ENCODE results near the gene CCSER1. TPM values are rescaled to one million over a fixed set of nuclear protein-coding genes. Genes with fewer than 3 reads are reported as not detected.

CCSER1 gene
- total and polyA plus RNA-seq, 4 donors = 0.18 to 2.3 (median 1.2) TPM

DNA sequence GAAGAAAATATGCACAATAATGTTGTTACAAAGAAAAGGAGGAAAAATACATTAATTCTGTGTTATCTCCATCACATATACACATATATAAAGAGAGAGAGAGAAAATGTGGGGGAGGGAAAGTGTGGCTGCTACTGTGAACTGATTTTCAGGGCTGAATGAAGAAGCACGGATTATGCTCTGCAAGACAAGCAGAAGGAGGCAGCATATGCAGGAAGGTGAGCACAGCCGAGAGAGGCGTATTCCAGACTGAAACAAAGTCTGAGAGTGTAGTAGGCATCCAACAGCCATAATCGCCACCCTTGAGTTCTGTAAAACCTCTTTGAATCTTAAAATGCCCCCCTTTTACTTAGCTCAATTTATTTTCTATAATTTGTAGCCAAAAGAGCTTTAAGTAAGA lies 1094.8 kb downstream of the CCSER1 start:
- Histone ChIP-seq H3K36me3 (ENCODE audit: control insufficient read depth in 4 of 4, insufficient read depth in 3 of 4, low read depth in 1 of 4, low read length in 3 of 4) (no peaks in the 10 kb centered on the region), H3K9ac (ENCODE audit: low read depth in 1 of 2, low read length in 2 of 2) (no peak overlapping the region), H3K9me3 (ENCODE audit: control insufficient read depth in 4 of 4, low read length in 3 of 4) (no peaks in the 10 kb centered on the region), H3K4me1 (ENCODE audit: control insufficient read depth in 4 of 4, insufficient read depth in 4 of 4, low read length in 3 of 4) (no peaks in the 10 kb centered on the region), H3K4me3 (ENCODE audit: low read depth in 1 of 3, low read length in 3 of 3) (no peak overlapping the region), H3K27ac (ENCODE audit: low read depth in 1 of 2, low read length in 2 of 2) (no peak overlapping the region), H3K27me3 (ENCODE audit: control insufficient read depth in 4 of 4, insufficient read depth in 4 of 4, low read length in 3 of 4) (no peaks in the 10 kb centered on the region)
- TF ChIP-seq JUND (IDR thresholded peaks at IDR 0.05) (no peak), RAD21 (IDR thresholded peaks at IDR 0.05) (no peak), EGR1 (IDR thresholded peaks at IDR 0.05; ENCODE audit: low read depth in 2 of 2) (no peak), GABPA (IDR thresholded peaks at IDR 0.05 in 1 of 2, conservative IDR thresholded peaks at IDR 0.05 in 1 of 2) (no peak), HNF4A (conservative IDR thresholded peaks at IDR 0.05) (no peak), FOXA2 (IDR thresholded peaks at IDR 0.05) (no peak), HNF4G (IDR thresholded peaks at IDR 0.05) (no peak), FOXA1 (IDR thresholded peaks at IDR 0.05) (no peak), SP1 (IDR thresholded peaks at IDR 0.05) (no peak), TAF1 (conservative IDR thresholded peaks at IDR 0.05) (no peak), RXRA (IDR thresholded peaks at IDR 0.05) (no peak), NR2F2 (IDR thresholded peaks at IDR 0.05) (no peak)
- TF ChIP-seq, protein P1, sequence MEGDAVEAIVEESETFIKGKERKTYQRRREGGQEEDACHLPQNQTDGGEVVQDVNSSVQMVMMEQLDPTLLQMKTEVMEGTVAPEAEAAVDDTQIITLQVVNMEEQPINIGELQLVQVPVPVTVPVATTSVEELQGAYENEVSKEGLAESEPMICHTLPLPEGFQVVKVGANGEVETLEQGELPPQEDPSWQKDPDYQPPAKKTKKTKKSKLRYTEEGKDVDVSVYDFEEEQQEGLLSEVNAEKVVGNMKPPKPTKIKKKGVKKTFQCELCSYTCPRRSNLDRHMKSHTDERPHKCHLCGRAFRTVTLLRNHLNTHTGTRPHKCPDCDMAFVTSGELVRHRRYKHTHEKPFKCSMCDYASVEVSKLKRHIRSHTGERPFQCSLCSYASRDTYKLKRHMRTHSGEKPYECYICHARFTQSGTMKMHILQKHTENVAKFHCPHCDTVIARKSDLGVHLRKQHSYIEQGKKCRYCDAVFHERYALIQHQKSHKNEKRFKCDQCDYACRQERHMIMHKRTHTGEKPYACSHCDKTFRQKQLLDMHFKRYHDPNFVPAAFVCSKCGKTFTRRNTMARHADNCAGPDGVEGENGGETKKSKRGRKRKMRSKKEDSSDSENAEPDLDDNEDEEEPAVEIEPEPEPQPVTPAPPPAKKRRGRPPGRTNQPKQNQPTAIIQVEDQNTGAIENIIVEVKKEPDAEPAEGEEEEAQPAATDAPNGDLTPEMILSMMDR (IDR thresholded peaks at IDR 0.05; ENCODE audit: low read depth, low read length, missing input control) = no peak
- TF ChIP-seq, protein P2, sequence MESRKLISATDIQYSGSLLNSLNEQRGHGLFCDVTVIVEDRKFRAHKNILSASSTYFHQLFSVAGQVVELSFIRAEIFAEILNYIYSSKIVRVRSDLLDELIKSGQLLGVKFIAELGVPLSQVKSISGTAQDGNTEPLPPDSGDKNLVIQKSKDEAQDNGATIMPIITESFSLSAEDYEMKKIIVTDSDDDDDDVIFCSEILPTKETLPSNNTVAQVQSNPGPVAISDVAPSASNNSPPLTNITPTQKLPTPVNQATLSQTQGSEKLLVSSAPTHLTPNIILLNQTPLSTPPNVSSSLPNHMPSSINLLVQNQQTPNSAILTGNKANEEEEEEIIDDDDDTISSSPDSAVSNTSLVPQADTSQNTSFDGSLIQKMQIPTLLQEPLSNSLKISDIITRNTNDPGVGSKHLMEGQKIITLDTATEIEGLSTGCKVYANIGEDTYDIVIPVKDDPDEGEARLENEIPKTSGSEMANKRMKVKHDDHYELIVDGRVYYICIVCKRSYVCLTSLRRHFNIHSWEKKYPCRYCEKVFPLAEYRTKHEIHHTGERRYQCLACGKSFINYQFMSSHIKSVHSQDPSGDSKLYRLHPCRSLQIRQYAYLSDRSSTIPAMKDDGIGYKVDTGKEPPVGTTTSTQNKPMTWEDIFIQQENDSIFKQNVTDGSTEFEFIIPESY (IDR thresholded peaks at IDR 0.05) = no peak
- TF ChIP-seq, protein P3, sequence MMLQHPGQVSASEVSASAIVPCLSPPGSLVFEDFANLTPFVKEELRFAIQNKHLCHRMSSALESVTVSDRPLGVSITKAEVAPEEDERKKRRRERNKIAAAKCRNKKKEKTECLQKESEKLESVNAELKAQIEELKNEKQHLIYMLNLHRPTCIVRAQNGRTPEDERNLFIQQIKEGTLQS (IDR thresholded peaks at IDR 0.05) = no peak
- TF ChIP-seq, protein P4, sequence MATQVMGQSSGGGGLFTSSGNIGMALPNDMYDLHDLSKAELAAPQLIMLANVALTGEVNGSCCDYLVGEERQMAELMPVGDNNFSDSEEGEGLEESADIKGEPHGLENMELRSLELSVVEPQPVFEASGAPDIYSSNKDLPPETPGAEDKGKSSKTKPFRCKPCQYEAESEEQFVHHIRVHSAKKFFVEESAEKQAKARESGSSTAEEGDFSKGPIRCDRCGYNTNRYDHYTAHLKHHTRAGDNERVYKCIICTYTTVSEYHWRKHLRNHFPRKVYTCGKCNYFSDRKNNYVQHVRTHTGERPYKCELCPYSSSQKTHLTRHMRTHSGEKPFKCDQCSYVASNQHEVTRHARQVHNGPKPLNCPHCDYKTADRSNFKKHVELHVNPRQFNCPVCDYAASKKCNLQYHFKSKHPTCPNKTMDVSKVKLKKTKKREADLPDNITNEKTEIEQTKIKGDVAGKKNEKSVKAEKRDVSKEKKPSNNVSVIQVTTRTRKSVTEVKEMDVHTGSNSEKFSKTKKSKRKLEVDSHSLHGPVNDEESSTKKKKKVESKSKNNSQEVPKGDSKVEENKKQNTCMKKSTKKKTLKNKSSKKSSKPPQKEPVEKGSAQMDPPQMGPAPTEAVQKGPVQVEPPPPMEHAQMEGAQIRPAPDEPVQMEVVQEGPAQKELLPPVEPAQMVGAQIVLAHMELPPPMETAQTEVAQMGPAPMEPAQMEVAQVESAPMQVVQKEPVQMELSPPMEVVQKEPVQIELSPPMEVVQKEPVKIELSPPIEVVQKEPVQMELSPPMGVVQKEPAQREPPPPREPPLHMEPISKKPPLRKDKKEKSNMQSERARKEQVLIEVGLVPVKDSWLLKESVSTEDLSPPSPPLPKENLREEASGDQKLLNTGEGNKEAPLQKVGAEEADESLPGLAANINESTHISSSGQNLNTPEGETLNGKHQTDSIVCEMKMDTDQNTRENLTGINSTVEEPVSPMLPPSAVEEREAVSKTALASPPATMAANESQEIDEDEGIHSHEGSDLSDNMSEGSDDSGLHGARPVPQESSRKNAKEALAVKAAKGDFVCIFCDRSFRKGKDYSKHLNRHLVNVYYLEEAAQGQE (IDR thresholded peaks at IDR 0.05) = no peak
- TF ChIP-seq, protein P5, sequence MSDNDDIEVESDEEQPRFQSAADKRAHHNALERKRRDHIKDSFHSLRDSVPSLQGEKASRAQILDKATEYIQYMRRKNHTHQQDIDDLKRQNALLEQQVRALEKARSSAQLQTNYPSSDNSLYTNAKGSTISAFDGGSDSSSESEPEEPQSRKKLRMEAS (IDR thresholded peaks at IDR 0.05) = no peak
- DNase-seq (ENCODE audit: low spot score) = no peak
- 80% methylated on average over 4 of the region's 4 CpGs for WGBS

DNA sequence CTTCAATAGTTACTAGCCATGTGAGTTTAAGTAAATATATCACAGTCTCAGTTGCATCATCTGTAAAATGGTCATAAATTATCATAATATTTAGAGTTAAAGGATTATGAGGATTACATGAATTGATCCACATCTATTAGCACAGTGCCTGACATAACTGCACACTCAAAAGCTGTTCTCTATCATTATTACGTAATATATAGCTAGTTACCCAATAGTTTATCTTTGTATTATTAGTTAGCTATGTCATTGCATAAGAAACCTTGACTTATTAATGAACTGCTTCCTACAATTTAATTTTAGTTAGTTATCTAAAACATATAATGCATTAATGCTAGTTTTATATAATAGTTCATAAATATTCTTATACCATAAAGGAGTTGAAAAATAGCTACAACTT lies 1099.7 kb downstream of the CCSER1 start:
- H3K9me3 ChIP-seq (ENCODE audit: control insufficient read depth in 4 of 4, low read length in 3 of 4) = no peaks in the 10 kb centered on the region
- no peaks in the 10 kb centered on the region for H3K4me1 ChIP-seq (ENCODE audit: control insufficient read depth in 4 of 4, insufficient read depth in 4 of 4, low read length in 3 of 4)
- no peak overlapping the region for H3K9ac ChIP-seq (ENCODE audit: low read depth in 1 of 2, low read length in 2 of 2)
- no peaks in the 10 kb centered on the region for H3K36me3 ChIP-seq (ENCODE audit: control insufficient read depth in 4 of 4, insufficient read depth in 3 of 4, low read depth in 1 of 4, low read length in 3 of 4)
- no peak for DNase-seq (ENCODE audit: low spot score)
- H3K4me3 ChIP-seq (ENCODE audit: low read depth in 1 of 3, low read length in 3 of 3) = no peak overlapping the region
- WGBS = 62% methylated on average over 1 of the region's 1 CpG
- H3K27me3 ChIP-seq (ENCODE audit: control insufficient read depth in 4 of 4, insufficient read depth in 4 of 4, low read length in 3 of 4) = no peaks in the 10 kb centered on the region
- TF ChIP-seq JUND (IDR thresholded peaks at IDR 0.05) = no peak
- no peak for TF ChIP-seq NR2F2 (IDR thresholded peaks at IDR 0.05)
- TF ChIP-seq, protein P2 (IDR thresholded peaks at IDR 0.05) = no peak
- no peak for TF ChIP-seq EGR1 (IDR thresholded peaks at IDR 0.05; ENCODE audit: low read depth in 2 of 2)
- no peak for TF ChIP-seq RAD21 (IDR thresholded peaks at IDR 0.05)
- no peak overlapping the region for H3K27ac ChIP-seq (ENCODE audit: low read depth in 1 of 2, low read length in 2 of 2)

Measured in liver (tissue), 9 donors.